GM11168 (cell line): ENCODE results near the gene ADAMTS13.

Source experiments
- in situ Hi-C: fragments of 300-500 bp; cut with MboI; formaldehyde crosslinking; loops from one replicate; pipeline ENCODE4 v1.12.0; 2022; ENCODE audit warnings: low sequenced_read_pairs; ENCODE audit not compliant: unreplicated experiment

Gene ADAMTS13

DNA sequence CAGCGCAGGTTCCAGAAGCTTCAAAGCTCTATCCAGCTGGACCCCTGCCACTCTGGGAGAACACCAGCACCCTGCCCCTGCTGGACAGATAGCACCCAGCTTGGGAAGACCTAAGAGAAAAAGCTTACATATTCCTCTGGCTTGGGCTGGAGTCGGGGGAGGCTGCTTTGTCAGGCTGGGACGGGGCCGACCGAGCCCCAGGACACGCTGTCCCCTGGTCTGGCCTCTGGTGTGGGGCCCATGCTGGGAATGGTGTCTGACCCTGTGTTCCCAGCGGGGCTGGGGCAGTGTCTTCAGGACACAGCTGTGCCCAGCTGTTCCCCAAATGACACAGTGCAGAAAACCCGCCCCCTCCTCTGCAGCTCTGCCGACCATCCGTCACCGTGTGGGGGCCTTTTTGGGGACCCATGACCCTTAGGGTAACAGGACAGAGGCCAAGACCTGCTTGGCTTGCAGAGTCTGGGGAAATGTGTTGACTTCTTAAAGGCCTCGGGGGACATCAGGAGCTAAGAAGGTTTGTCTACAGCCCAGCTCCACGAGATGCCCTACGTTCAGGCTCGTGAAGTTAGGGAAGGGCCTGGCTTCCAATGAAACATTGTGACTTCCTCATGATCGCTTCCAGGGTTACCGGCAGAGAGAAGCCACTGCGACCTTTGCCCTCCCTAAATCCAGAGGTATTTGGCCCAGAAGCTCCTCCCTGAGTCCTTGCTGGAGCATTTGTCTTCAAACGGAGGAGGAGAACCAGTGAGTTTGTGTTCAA is 77.1 kb downstream of the ADAMTS13 start:
- in situ Hi-C loops = loop anchor here (25.0 kb wide), 1 partner anchor 312 kb away; no protein-coding TSS in a partner anchor

DNA sequence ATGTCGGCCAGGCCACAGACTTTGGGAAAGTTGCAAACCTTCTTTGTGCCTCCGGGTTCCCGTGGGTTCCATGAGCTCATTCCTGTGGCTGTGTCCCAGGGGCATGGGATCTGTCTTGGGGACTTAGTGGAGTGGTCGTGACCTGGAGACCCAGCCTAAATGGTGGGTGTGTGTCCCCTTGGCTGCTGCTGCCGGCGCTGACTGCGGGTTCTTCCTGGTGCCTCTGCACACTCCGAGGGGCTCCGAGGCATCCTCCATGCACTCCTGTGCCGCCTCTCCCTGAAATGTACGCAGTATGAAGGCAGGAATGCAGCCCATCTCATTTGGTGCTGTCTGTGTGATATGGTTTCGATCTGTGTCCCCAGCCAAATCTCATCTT is 77.7 kb downstream of the ADAMTS13 start:
- in situ Hi-C loops = loop anchor here (25.0 kb wide), 1 partner anchor 313 kb away; no protein-coding TSS in a partner anchor

DNA sequence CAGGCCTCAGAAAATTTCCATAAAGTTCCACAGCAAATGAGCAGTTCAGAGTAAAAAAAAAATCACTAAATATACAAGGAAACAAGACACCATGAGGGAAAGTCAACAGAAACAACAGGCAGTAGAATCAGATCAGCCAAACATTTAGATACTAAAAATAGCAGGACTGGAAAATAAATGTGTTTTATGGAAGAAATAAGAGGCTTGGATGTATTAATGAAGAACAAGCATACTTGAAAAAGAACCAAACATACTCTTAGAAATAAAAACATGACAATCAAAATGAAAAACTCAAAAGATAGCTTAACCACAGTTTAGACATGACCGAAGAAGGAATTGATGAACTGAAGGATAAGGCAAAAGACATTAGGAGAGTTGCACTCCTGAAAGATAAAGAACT is 79.9 kb downstream of the ADAMTS13 start:
- in situ Hi-C loops = no loop called here

DNA sequence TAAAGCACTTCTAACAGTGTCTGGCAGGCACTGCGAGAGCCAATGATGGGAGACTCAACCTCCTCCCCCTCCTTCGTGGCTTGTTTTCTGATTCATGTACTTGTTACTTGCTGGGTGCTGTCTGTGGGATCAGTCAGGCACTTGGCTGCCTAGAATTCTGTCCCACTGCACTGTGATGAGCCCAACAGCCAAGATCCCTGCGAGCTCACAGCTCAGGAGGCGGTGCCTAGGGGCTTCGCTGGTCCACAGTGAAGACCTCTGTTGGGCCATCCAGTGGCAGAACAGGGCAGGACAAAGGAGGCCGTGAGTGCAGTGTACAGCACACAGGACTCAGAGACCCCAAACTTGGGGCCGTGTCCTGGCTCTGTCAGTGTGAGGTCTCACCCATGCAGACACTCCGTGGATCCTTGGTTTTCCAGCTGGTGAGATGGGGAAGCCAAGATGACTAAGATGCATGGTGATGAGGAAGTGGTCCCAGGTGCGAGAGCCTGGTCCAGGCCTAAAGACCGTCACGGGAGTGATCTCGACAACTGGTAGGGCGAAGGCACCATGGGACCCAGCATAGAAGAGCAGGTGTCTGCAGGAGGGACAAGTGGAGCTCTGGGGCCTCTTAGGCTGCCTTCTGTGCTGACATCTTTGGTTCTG is 83.1 kb downstream of the ADAMTS13 start:
- in situ Hi-C loops = no loop called here

DNA sequence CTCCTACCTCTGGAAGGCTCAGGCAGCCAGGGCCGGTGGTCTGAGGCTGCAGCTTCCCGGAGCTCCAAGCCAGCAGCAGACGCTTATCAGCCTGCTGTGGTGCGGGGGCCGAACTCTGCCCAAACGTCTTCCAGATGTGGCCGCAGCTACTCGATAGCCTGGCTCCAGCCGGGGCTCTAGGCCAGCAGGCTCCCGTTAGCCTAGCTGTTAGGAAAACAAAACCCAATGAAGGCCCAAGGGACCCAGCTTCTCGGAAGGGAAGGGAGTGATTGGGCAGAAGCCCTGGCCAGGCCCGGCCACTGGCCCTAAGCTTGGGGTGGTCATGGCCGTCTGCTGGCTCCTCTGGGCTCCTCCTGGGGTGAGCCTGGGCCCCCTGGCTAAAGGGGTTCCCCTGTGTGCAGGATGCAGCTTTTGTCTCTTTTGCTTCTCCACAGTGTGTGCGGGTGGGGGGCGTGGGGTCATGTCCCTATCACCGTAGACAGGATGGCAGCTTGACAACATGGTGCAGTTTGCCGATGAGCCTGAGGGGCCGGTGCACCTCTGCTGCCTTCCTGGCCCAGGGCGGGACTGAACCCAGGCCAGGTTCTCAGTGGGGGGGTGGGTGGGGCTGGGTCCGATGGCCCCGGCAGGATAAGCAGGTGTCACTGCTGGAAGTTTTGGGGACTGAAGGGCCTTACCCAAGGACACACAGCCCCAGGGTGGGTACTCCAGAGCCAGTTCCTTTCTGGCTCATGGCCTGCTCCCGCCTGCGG is 83.9 kb downstream of the ADAMTS13 start:
- in situ Hi-C loops = no loop called here

DNA sequence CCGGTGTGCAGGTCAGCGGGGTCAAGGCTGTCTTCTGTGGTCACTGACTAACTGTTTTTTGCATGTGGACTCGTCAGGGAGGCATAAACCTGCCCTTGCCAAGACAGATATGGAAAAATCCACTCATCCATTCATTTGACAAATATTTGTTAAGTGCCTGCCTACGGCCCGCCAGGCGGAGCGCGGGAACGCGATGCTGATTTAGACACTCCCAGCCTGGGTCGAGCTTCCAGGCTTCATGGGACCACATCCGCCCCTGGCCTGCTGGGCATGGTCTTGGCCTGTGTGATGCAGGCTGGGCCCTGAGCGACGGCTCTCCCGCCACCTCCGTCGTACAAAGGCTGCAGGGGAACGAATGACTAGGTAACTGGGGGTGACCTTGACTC is 84.5 kb downstream of the ADAMTS13 start:
- in situ Hi-C loops = no loop called here

DNA sequence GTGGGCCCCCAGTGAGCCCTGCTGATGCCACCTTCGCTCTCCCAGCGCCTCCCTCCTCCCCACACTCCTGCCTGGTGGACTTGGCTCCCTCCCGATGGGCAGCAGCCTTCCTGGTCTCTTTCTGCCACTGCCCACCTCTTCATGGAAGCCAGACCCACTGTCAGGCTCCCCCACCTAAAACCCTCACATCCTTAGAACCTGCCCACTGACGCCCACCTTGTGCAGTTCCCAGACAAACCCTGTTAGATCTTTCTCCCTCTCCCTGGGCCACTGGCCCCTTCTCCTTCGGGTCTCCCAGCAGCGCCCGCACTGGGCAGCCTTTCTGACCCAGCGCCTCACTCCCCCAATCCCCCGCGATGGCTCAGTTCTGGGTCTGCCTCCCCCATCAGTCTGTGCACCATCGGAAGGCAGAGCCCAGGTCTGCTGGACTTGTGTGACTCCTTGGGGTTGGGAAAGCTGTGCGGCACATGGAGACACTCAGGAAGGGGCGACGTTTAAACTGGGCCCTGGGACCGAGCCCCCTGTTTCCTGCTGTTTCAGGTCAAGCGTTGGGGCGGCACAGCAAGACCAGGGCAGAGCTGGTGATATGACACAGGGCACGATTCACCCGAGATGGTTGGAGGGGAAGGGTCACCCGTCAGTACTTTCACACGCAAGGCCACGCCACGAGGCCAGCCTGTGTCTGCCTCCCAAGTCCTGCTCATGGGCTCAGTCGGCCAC is 85.2 kb downstream of the ADAMTS13 start:
- in situ Hi-C loops = no loop called here

DNA sequence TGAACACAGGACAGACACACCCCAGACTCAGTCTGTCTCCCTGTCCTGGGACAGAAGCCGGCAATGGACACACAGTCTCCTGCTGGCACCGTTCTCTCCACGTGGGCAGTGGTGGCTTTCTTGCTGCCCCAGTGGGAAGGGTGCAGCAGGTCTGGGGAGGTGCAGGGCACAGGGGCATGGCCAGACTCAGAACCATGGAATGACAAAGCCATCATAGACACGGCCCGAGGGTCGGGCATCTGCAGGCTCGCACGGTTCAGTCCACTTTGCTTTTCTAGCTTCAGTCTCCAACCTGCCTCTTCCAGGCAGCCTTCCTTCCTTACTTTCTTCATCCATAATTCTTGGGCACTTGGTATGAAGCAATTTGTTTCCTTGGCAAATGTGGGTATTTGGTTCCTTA is 85.9 kb downstream of the ADAMTS13 start:
- in situ Hi-C loops = no loop called here
